Left ventricle myocardium superior (tissue), 1 donor: ENCODE measurements around the gene LIMS2. TPM values are rescaled to one million over a fixed set of nuclear protein-coding genes. Genes with fewer than 3 reads are reported as not detected.
A peak's percentile ranks its signal among the peaks of the same experiment; 100 is the strongest.

Source experiments
- ATAC-seq: fragments of 200-7000 bp; cut with Tn5 transposase; one replicate; pipeline ENCODE4 v1.9.1; 2020; ENCODE audit warnings: mild to moderate bottlenecking, moderate library complexity
- DNase-seq: peaks from one replicate; pipeline ENCODE4 v3.0.0-alpha.2; 2020
- intact Hi-C: fragments of 100-400 bp; cut with micrococcal nuclease; formaldehyde crosslinking; loops from one replicate; pipeline ENCODE4 v1.11.0; 2022
- total RNA-seq: library from RNA; stranded (reverse); fragmentation: NEBNext Ultra II Directional; extraction: Animal tissue kit (Norgen Biotek cat#: 25700); gene quantifications from one replicate; pipeline ENCODE4 v1.2.1, GENCODE V29; 2021
- donor health status: DM: no; HTN: yes; CAD: no; lungs with severe emphysema.

Gene LIMS2
- total RNA-seq, 1 donor from 2014 or later, result 274 TPM

DNA sequence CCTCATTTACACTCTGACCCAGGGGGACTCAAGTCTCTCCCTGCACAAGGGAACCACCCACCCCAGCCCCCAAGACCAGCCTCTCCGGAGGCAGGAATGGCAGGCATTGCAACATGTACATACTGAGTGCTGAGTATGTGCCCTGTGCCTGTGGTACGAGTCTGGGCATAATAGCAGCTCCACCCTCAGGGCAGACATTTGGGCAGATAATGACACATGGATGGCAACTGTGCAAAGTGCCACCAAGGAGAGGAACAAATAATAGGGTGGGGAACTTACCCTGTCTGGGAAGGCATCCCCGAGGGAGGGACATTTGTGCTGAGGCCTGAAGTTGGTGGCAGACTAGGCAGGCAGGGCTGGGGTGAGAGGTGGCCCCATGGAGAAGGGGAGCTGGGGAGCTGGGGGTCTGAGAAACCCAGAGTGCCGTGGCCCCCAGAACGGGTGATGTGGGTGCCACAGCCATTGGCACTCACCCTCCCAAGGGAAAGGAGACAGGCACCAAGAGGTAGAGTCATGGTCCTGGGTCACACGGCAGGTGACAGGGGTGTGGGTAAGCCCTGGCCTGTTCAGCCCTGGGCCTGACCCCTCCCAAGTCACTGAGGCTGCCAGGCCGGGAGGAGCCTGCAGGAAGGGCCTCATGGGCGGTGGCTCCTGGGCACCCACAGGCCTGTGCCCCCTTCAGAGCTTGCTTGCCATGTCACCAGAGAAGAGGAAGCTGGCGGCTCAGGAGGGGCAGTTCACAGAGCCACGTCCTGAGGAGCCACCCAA, 45.0 kb downstream of the LIMS2 start:
- intact Hi-C loops, result no loop called here
- DNase-seq (peak; percentile 48), ATAC-seq (peak; percentile 7)

GRCh38 chr2:127629637-127630036, 45.7 kb downstream of the LIMS2 start:
- ATAC-seq (no peak), DNase-seq (no peak)
- intact Hi-C loops, result no loop called here

- intact Hi-C loops, result no loop called here
- DNase-seq, result no peak
- ATAC-seq, result no peak
Measured at GRCh38 chr2:127628767-127629614, 46.3 kb downstream of the LIMS2 start.

- ATAC-seq, result no peak
- DNase-seq, result no peak
- intact Hi-C loops, result no loop called here
Measured at GRCh38 chr2:127627740-127628571, 47.4 kb downstream of the LIMS2 start.

GRCh38 chr2:127626917-127627739, 48.2 kb downstream of the LIMS2 start:
- DNase-seq, result no peak
- intact Hi-C loops, result no loop called here
- ATAC-seq, result no peak

DNA sequence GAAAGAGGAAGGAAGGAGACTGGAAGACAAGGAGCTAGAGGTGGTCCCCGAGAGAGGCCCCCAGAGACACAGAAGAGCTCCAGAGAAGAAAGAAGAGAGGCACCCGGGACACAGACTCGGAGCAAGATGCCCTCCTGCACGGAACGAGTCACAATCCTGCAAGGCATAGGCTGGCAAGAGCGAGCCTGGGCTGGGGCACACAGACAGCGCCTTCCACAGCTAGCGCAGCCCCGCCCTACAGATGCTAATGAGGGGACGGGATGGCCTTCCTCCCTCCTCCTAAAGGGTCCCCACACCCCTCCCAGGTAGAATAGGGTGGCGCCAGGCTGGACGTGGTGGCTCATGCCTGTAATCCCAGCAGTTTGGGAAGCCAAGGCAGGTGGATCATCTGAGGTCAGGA, 49.2 kb downstream of the LIMS2 start:
- intact Hi-C loops, result no loop called here
- no peak for DNase-seq
- no peak for ATAC-seq

DNA sequence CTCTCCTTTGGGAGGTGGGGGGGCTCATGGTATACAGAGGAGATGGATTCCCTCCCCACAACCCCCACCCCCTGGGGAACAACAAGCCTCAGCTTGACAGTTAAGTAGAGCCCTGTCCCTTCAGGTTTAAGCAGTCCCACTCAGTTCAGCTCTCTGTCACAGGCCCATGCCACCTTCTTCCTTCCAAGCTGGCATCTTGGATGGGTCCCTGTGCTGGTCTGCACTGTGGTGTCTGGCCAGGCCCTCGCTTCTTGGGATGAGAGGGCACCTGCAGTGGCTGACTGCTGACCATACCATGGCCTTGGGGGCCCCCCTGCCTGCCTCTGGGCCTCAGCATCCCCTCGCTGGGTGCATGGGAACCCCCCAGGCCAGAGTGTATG, 49.8 kb downstream of the LIMS2 start:
- intact Hi-C loops, result no loop called here
- DNase-seq (no peak), ATAC-seq (no peak)

- intact Hi-C loops, result no loop called here
- ATAC-seq, result no peak
- no peak for DNase-seq
Measured at GRCh38 chr2:127624756-127625571, 50.4 kb downstream of the LIMS2 start.

- no peak for ATAC-seq
- intact Hi-C loops, result no loop called here
- DNase-seq, result no peak
Measured at GRCh38 chr2:127624320-127624755, 51.0 kb downstream of the LIMS2 start.

GRCh38 chr2:127623388-127624319, 51.7 kb downstream of the LIMS2 start:
- DNase-seq, result peak; percentile 28
- intact Hi-C loops, result no loop called here
- no peak for ATAC-seq

DNA sequence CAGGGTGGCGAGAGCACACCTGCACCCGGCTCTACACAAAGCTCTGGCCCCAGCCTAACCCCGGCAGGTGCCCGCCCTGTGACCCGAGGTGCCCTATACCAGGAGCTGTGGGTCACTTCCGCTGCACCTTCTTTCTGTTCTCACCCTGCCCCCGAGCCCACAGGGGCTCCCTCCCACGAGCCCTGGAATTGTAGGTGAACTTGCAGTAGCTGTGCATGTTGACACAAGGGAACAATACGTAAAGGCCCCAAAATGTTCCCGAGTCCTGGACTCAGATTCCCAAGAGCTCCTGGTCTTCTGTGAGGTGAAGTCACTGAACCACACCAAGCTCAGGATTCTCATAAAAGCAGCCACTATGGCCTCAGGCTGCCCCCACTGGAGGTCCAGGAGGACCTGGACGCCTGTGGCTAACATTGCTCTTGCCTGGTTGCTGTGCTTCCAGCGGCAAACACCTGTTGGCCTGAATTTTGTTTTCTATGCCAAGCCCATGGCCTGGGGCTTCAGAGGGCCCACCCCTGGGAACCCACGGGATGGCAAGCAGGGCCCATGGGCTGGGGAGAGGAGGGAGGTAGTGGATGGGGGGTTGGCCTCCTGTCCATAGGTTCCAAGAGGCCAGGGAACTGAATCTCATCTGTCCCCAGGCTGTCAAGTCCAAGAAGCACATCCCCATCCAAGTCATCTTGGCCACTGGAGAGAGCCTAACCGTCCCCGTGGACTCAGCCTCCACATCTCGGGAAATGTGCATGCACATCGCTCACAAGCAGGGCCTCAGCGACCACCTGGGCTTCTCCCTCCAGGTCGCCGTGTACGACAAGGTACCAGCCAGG, 52.6 kb downstream of the LIMS2 start:
- no peak for DNase-seq
- intact Hi-C loops, result no loop called here
- no peak for ATAC-seq

- ATAC-seq, result no peak
- DNase-seq, result no peak
- intact Hi-C loops, result no loop called here
Measured at GRCh38 chr2:127621981-127622431, 53.3 kb downstream of the LIMS2 start.

- ATAC-seq (no peak), DNase-seq (no peak)
- intact Hi-C loops, result no loop called here
Measured at GRCh38 chr2:127620866-127621265, 54.5 kb downstream of the LIMS2 start.

DNA sequence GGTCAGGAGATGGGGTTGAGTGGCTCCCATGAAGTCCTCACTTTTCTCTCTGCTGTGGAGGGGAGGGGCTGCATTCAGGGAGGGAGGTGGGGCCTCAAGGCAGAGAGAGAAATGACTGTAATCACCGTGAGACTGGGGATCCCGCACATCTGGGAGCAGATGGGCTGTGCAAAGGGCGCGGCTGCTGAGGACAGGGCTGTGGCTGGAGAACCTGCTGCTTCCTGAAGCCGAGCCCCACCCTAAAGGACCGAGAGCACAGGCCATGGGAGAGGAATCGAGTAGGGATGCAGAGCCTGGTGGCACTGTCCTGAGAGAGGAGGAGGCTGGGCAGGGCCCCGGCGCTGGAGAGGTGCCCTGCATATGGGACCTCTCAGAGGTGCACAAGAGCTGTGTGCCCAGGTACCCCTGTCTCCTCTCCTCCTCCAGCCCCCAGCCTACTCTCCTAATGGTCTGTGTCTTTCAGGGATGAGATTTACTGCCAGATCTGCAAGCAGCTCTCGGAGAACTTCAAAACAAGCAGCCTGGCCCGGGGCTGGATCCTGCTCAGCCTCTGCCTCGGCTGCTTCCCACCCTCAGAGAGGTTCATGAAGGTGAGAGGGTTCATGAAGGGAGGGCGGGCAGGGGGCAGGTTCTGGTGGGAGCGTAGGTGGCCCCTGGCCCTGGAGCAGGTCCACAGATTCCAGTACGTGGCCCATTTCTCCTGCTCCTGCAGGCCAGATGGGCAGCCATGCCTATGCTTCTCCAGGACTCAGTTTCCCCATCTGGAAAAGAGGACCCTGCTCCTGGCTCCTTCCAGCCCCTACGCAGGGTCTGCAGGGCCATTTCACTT, 55.2 kb downstream of the LIMS2 start:
- intact Hi-C loops, result no loop called here
- DNase-seq (no peak), ATAC-seq (no peak)

DNA sequence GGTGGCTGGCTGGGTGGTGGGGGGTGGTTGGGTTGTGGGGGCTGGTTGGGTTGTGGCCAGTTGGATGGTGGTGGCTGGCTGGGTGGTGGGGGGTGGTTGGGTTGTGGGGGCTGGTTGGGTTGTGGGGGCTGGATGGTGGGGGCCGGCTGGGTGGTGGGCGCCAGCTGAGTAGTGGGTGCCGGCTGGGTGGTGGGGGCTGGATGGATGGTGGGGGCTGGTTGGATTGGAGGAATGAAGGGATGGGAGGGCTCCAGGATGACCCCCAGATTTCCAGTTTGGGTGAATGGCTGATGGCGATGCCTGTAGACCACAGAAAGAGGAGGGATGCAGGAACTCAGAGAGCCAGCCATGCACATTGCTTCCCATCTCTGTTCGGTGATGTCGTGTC, 56.1 kb downstream of the LIMS2 start:
- intact Hi-C loops, result no loop called here
- DNase-seq, result no peak
- no peak for ATAC-seq
